Measurements from ENCODE around the gene LHFPL2. TPM values are rescaled to one million over a fixed set of nuclear protein-coding genes. Genes with fewer than 3 reads are reported as not detected.
"Not testable (repeated sequence)": the region's sequence is repeated elsewhere in the genome, so short reads cannot be mapped to it uniquely, and the experiment has no call there.

The LHFPL2 gene
- total RNA-seq, 1 experiment from 2014 or later = 17.9 TPM

GRCh38 chr5:78687514-78687913, 38.9 kb upstream of the LHFPL2 start:
- H3K27ac ChIP-seq (ENCODE audit: low read depth, low read length); H3K9ac ChIP-seq (ENCODE audit: low read length); H4K20me1 ChIP-seq (ENCODE audit: insufficient read depth); H3K27me3 ChIP-seq (ENCODE audit: insufficient read depth, low read length); DNase-seq (ENCODE audit: low read depth, low spot score); H3K9me3 ChIP-seq (ENCODE audit: control insufficient read depth in 1 of 2, insufficient read depth in 1 of 2, low read depth in 1 of 2, low read length in 2 of 2); BruUV-seq (replicated peaks); H3K79me2 ChIP-seq (ENCODE audit: insufficient read depth, low read length); H3K4me1 ChIP-seq (ENCODE audit: control insufficient read depth in 1 of 2, insufficient read depth in 2 of 2, low read length in 2 of 2); CTCF ChIA-PET; intact Hi-C loops (cut with micrococcal nuclease); H2AFZ ChIP-seq (ENCODE audit: low read depth, low read length, poor library complexity, severe bottlenecking); H3K4me2 ChIP-seq (ENCODE audit: low read length); H3K36me3 ChIP-seq (ENCODE audit: control insufficient read depth in 1 of 2, insufficient read depth in 2 of 2, low read length in 2 of 2); ATAC-seq; H3K9me2 ChIP-seq (ENCODE audit: insufficient read depth); RAD21 ChIA-PET (ENCODE audit: low non-redundant PET in 1 of 2, low total read pairs in 2 of 2, uncharacterized antibody in 2 of 2, unreplicated experiment in 2 of 2); POLR2A ChIA-PET; H3K4me3 ChIP-seq (replicated peaks in 1 of 2; ENCODE audit: low read depth in 1 of 2, low read length in 2 of 2): not testable (repeated sequence)

- H3K9me2 ChIP-seq (ENCODE audit: insufficient read depth); H2AFZ ChIP-seq (ENCODE audit: low read depth, low read length, poor library complexity, severe bottlenecking); RAD21 ChIA-PET (ENCODE audit: low non-redundant PET in 1 of 2, low total read pairs in 2 of 2, uncharacterized antibody in 2 of 2, unreplicated experiment in 2 of 2); intact Hi-C loops (cut with micrococcal nuclease); H3K36me3 ChIP-seq (ENCODE audit: control insufficient read depth in 1 of 2, insufficient read depth in 2 of 2, low read length in 2 of 2); H3K9ac ChIP-seq (ENCODE audit: low read length); H3K27me3 ChIP-seq (ENCODE audit: insufficient read depth, low read length); ATAC-seq; H3K4me2 ChIP-seq (ENCODE audit: low read length); H3K4me3 ChIP-seq (replicated peaks in 1 of 2; ENCODE audit: low read depth in 1 of 2, low read length in 2 of 2); CTCF ChIA-PET; H4K20me1 ChIP-seq (ENCODE audit: insufficient read depth); H3K4me1 ChIP-seq (ENCODE audit: control insufficient read depth in 1 of 2, insufficient read depth in 2 of 2, low read length in 2 of 2); BruUV-seq (replicated peaks); H3K27ac ChIP-seq (ENCODE audit: low read depth, low read length); DNase-seq (ENCODE audit: low read depth, low spot score); H3K79me2 ChIP-seq (ENCODE audit: insufficient read depth, low read length); H3K9me3 ChIP-seq (ENCODE audit: control insufficient read depth in 1 of 2, insufficient read depth in 1 of 2, low read depth in 1 of 2, low read length in 2 of 2): not testable (repeated sequence)
- POLR2A ChIA-PET = interaction anchor here (1.8 kb wide), 1 partner anchor 16 kb away, joined by 4 read pairs; no protein-coding TSS in a partner anchor
Observed at GRCh38 chr5:78683905-78684304, 35.3 kb upstream of the LHFPL2 start.

DNA sequence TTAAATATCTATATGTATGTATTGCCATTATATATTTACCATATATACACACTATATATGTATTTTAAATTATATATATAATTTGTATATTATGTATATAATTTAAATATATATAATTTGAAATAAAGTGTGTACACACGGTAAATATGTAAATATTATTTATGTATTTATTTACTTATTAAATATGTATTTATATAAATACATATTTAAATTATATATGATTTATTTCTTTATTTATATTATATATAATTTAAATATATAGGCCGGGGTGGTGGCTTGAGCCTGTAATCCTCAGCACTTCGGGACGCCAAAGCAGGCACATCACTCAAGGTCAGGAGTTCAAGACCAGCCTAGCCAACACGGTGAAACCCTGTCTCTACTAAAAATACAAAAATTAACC, 31.3 kb upstream of the LHFPL2 start:
- BruUV-seq (replicated peaks) = no TSS peak
- no peaks in the 10 kb centered on the region for H3K79me2 ChIP-seq (ENCODE audit: insufficient read depth, low read length)
- no peak overlapping the region for H3K4me3 ChIP-seq (replicated peaks in 1 of 2; ENCODE audit: low read depth in 1 of 2, low read length in 2 of 2)
- no peak for DNase-seq (ENCODE audit: low read depth, low spot score)
- H2AFZ ChIP-seq (ENCODE audit: low read depth, low read length, poor library complexity, severe bottlenecking) = no peak overlapping the region
- H3K9me2 ChIP-seq (ENCODE audit: insufficient read depth) = no peaks in the 10 kb centered on the region
- H3K27me3 ChIP-seq (ENCODE audit: insufficient read depth, low read length) = no peaks in the 10 kb centered on the region
- no peak for ATAC-seq
- H3K4me2 ChIP-seq (ENCODE audit: low read length) = no peak overlapping the region
- H3K9ac ChIP-seq (ENCODE audit: low read length) = no peak overlapping the region
- POLR2A ChIA-PET = no interaction called here
- no peaks in the 10 kb centered on the region for H3K9me3 ChIP-seq (ENCODE audit: control insufficient read depth in 1 of 2, insufficient read depth in 1 of 2, low read depth in 1 of 2, low read length in 2 of 2)
- peaks cover 2 to 17% of the 10 kb centered on the region in 2 experiments; a peak in 2 of 4 replicates for H3K4me1 ChIP-seq (ENCODE audit: control insufficient read depth in 1 of 2, insufficient read depth in 2 of 2, low read length in 2 of 2)
- CTCF ChIA-PET = no interaction called here
- H3K36me3 ChIP-seq (ENCODE audit: control insufficient read depth in 1 of 2, insufficient read depth in 2 of 2, low read length in 2 of 2) = no peaks in the 10 kb centered on the region
- no peaks in the 10 kb centered on the region for H4K20me1 ChIP-seq (ENCODE audit: insufficient read depth)
- H3K27ac ChIP-seq (ENCODE audit: low read depth, low read length) = no peak overlapping the region
- intact Hi-C loops (cut with micrococcal nuclease) = no loop called here
- RAD21 ChIA-PET (ENCODE audit: low non-redundant PET in 1 of 2, low total read pairs in 2 of 2, uncharacterized antibody in 2 of 2, unreplicated experiment in 2 of 2) = no interaction called here
- no peak for TF ChIP-seq EZH2 (IDR thresholded peaks at IDR 0.05)
- TF ChIP-seq ATF3 (IDR thresholded peaks at IDR 0.05) = no peak
- TF ChIP-seq JUND (IDR thresholded peaks at IDR 0.05) = no peak
- no peak for TF ChIP-seq ZBTB33 (IDR thresholded peaks at IDR 0.05; ENCODE audit: extremely low read depth, insufficient replicate concordance, low read length)
- TF ChIP-seq ZNF274 (IDR thresholded peaks at IDR 0.05; ENCODE audit: low read depth, low read length) = no peak
- no peak for TF ChIP-seq REST (IDR thresholded peaks at IDR 0.05; ENCODE audit: low read depth)
